ENCODE measurements around the gene PARN. TPM values are rescaled to one million over a fixed set of nuclear protein-coding genes. Genes with fewer than 3 reads are reported as not detected.

The PARN gene
- total and polyA plus RNA-seq, 5 donors = 11.7 to 23.8 (median 20.9) TPM

- H3K4me1 ChIP-seq (ENCODE audit: control insufficient read depth, insufficient read depth, low read length) = no peaks in the 10 kb centered on the region
- no peak for DNase-seq
- peak; percentile 78 to 93 for ATAC-seq
- no peaks in the 10 kb centered on the region for H3K9me3 ChIP-seq (ENCODE audit: control insufficient read depth, low read length)
- H3K4me3 ChIP-seq (ENCODE audit: low read length) = no peak overlapping the region
- no peaks in the 10 kb centered on the region for H3K27me3 ChIP-seq (ENCODE audit: control insufficient read depth, insufficient read depth)
- 64% methylated on average over 1 of the region's 1 CpG for WGBS
- H3K27ac ChIP-seq (ENCODE audit: low read length) = no peak overlapping the region
- intact Hi-C loops (cut with DNase I) = no loop called here
These were observed 169.3 kb downstream of the PARN start for GRCh38 chr16:14460726-14461125.

- DNase-seq (no peak), ATAC-seq (no peak)
- intact Hi-C loops (cut with DNase I) = no loop called here
- no peak overlapping the region for H3K27ac ChIP-seq (ENCODE audit: low read length)
- H3K4me1 ChIP-seq (ENCODE audit: control insufficient read depth, insufficient read depth, low read length) = no peaks in the 10 kb centered on the region
- H3K9me3 ChIP-seq (ENCODE audit: control insufficient read depth, low read length) = no peaks in the 10 kb centered on the region
- no peak overlapping the region for H3K4me3 ChIP-seq (ENCODE audit: low read length)
- no peaks in the 10 kb centered on the region for H3K27me3 ChIP-seq (ENCODE audit: control insufficient read depth, insufficient read depth)
- 89% methylated on average over 7 of the region's 7 CpGs for WGBS
These were observed 171.5 kb downstream of the PARN start for GRCh38 chr16:14458576-14458975.

GRCh38 chr16:14456793-14457481, 173.1 kb downstream of the PARN start:
- Histone ChIP-seq H3K27ac (ENCODE audit: low read length) (no peak overlapping the region), H3K27me3 (ENCODE audit: control insufficient read depth, insufficient read depth) (no peaks in the 10 kb centered on the region), H3K4me3 (ENCODE audit: low read length) (no peak overlapping the region), H3K9me3 (ENCODE audit: control insufficient read depth, low read length) (no peaks in the 10 kb centered on the region), H3K4me1 (ENCODE audit: control insufficient read depth, insufficient read depth, low read length) (no peaks in the 10 kb centered on the region)
- no peak for ATAC-seq
- no peak for DNase-seq
- WGBS = 91% methylated on average over 10 of the region's 10 CpGs
- intact Hi-C loops (cut with DNase I) = no loop called here

GRCh38 chr16:14455573-14455972, 174.5 kb downstream of the PARN start:
- ATAC-seq (no peak), DNase-seq (no peak)
- intact Hi-C loops (cut with DNase I) = no loop called here
- Histone ChIP-seq H3K4me3 (ENCODE audit: low read length) (no peak overlapping the region), H3K9me3 (ENCODE audit: control insufficient read depth, low read length) (no peaks in the 10 kb centered on the region), H3K27ac (ENCODE audit: low read length) (no peak overlapping the region), H3K4me1 (ENCODE audit: control insufficient read depth, insufficient read depth, low read length) (peaks cover 3% of the 10 kb centered on the region), H3K27me3 (ENCODE audit: control insufficient read depth, insufficient read depth) (no peaks in the 10 kb centered on the region)
- 67% methylated on average over 5 of the region's 5 CpGs for WGBS

- peaks cover 3% of the 10 kb centered on the region for H3K4me1 ChIP-seq (ENCODE audit: control insufficient read depth, insufficient read depth, low read length)
- ATAC-seq (no peak), DNase-seq (no peak)
- no peaks in the 10 kb centered on the region for H3K9me3 ChIP-seq (ENCODE audit: control insufficient read depth, low read length)
- intact Hi-C loops (cut with DNase I) = no loop called here
- H3K27ac ChIP-seq (ENCODE audit: low read length) = no peak overlapping the region
- no peak overlapping the region for H3K4me3 ChIP-seq (ENCODE audit: low read length)
- H3K27me3 ChIP-seq (ENCODE audit: control insufficient read depth, insufficient read depth) = no peaks in the 10 kb centered on the region
- WGBS = over 99% methylated on average over 2 of the region's 2 CpGs
These were observed 175.7 kb downstream of the PARN start for GRCh38 chr16:14454391-14454790.

- intact Hi-C loops (cut with DNase I) = no loop called here
- WGBS = 99% methylated on average over 3 of the region's 3 CpGs
- ATAC-seq = no peak
These were observed 178.0 kb downstream of the PARN start for GRCh38 chr16:14452066-14452465.

GRCh38 chr16:14450846-14451245, 179.2 kb downstream of the PARN start:
- 67% methylated on average over 6 of the region's 6 CpGs for WGBS
- Histone ChIP-seq H3K27ac (ENCODE audit: low read length) (no peak overlapping the region), H3K27me3 (ENCODE audit: control insufficient read depth, insufficient read depth) (no peaks in the 10 kb centered on the region)

More at GRCh38 chr16:14452066-14452465, 178.0 kb downstream of the PARN start:
- H3K4me3 ChIP-seq (ENCODE audit: low read length) = no peak overlapping the region
- no peaks in the 10 kb centered on the region for H3K9me3 ChIP-seq (ENCODE audit: control insufficient read depth, low read length)
- peaks cover 3% of the 10 kb centered on the region for H3K4me1 ChIP-seq (ENCODE audit: control insufficient read depth, insufficient read depth, low read length)
- no peaks in the 10 kb centered on the region for H3K27me3 ChIP-seq (ENCODE audit: control insufficient read depth, insufficient read depth)
- DNase-seq = no peak
- no peak overlapping the region for H3K27ac ChIP-seq (ENCODE audit: low read length)

GRCh38 chr16:14449790-14450480, 180.1 kb downstream of the PARN start:
- DNase-seq = no peak
- H3K9me3 ChIP-seq (ENCODE audit: control insufficient read depth, low read length) = no peaks in the 10 kb centered on the region
- intact Hi-C loops (cut with DNase I) = no loop called here
- ATAC-seq = peak; percentile 26 to 76
- H3K27me3 ChIP-seq (ENCODE audit: control insufficient read depth, insufficient read depth) = no peaks in the 10 kb centered on the region
- H3K27ac ChIP-seq (ENCODE audit: low read length) = no peak overlapping the region
- no peak overlapping the region for H3K4me3 ChIP-seq (ENCODE audit: low read length)
- WGBS = 70% methylated on average over 4 of the region's 4 CpGs
- peaks cover 3% of the 10 kb centered on the region for H3K4me1 ChIP-seq (ENCODE audit: control insufficient read depth, insufficient read depth, low read length)

More at GRCh38 chr16:14450846-14451245, 179.2 kb downstream of the PARN start:
- no peaks in the 10 kb centered on the region for H3K9me3 ChIP-seq (ENCODE audit: control insufficient read depth, low read length)
- H3K4me3 ChIP-seq (ENCODE audit: low read length) = no peak overlapping the region
- intact Hi-C loops (cut with DNase I) = no loop called here
- ATAC-seq = peak in 1 of 2 donors; percentile 34
- DNase-seq = no peak
- H3K4me1 ChIP-seq (ENCODE audit: control insufficient read depth, insufficient read depth, low read length) = peaks cover 3% of the 10 kb centered on the region

- no peak overlapping the region for H3K27ac ChIP-seq (ENCODE audit: low read length)
- WGBS = 86% methylated on average over 4 of the region's 4 CpGs
- intact Hi-C loops (cut with DNase I) = no loop called here
- H3K27me3 ChIP-seq (ENCODE audit: control insufficient read depth, insufficient read depth) = no peaks in the 10 kb centered on the region
- no peaks in the 10 kb centered on the region for H3K9me3 ChIP-seq (ENCODE audit: control insufficient read depth, low read length)
- DNase-seq (no peak), ATAC-seq (no peak)
- H3K4me1 ChIP-seq (ENCODE audit: control insufficient read depth, insufficient read depth, low read length) = peaks cover 3% of the 10 kb centered on the region
- H3K4me3 ChIP-seq (ENCODE audit: low read length) = no peak overlapping the region
These were observed 180.7 kb downstream of the PARN start for GRCh38 chr16:14449334-14449733.

- H3K4me3 ChIP-seq (ENCODE audit: low read length) = no peak overlapping the region
- H3K9me3 ChIP-seq (ENCODE audit: control insufficient read depth, low read length) = no peaks in the 10 kb centered on the region
- H3K27ac ChIP-seq (ENCODE audit: low read length) = no peak overlapping the region
- ATAC-seq = no peak
- no peak for DNase-seq
- H3K27me3 ChIP-seq (ENCODE audit: control insufficient read depth, insufficient read depth) = no peaks in the 10 kb centered on the region
- intact Hi-C loops (cut with DNase I) = no loop called here
- 83% methylated on average over 5 of the region's 5 CpGs for WGBS
- peaks cover 3% of the 10 kb centered on the region for H3K4me1 ChIP-seq (ENCODE audit: control insufficient read depth, insufficient read depth, low read length)
These were observed 181.2 kb downstream of the PARN start for GRCh38 chr16:14448879-14449278.

- H3K4me3 ChIP-seq (ENCODE audit: low read length) = no peak overlapping the region
- intact Hi-C loops (cut with DNase I) = no loop called here
- no peaks in the 10 kb centered on the region for H3K27me3 ChIP-seq (ENCODE audit: control insufficient read depth, insufficient read depth)
- ATAC-seq = no peak
- peaks cover 3% of the 10 kb centered on the region for H3K4me1 ChIP-seq (ENCODE audit: control insufficient read depth, insufficient read depth, low read length)
- H3K27ac ChIP-seq (ENCODE audit: low read length) = no peak overlapping the region
- H3K9me3 ChIP-seq (ENCODE audit: control insufficient read depth, low read length) = no peaks in the 10 kb centered on the region
- no peak for DNase-seq
- 99% methylated on average over 5 of the region's 5 CpGs for WGBS
These were observed 182.3 kb downstream of the PARN start for GRCh38 chr16:14447783-14448182.
